ENCODE measurements around the gene TMEM269.

TMEM269 gene, protein sequence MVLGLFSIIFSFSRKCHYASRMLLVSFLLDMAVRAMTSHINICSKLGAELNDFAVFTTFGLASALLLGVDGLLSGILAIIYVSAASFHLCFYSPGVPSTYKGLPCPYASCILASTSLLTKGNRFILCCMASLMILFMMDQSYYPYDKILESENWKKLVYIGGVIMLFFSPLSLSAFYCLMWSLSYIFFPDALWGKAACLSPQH

GRCh38 chr1:42784946-42785693, at the start of gene TMEM269:
Gene TMEM269, plus strand, starts transcription at chr1:42784991. Its CDS starts 4,903 bp downstream, at chr1:42789894.
- intact Hi-C loops (cut with DNase I), result no loop called here
- DNase-seq, result peak in 9 of 10 donors; percentile 32 to 91 (median 42)

- intact Hi-C loops (cut with DNase I), result no loop called here
- no peak for DNase-seq
These were observed 49.7 kb upstream of the TMEM269 start for GRCh38 chr1:42735056-42735455.

GRCh38 chr1:42735477-42736105, 49.2 kb upstream of the TMEM269 start:
- peak in 1 of 10 donors; percentile 70 for DNase-seq
- intact Hi-C loops (cut with DNase I), result no loop called here

DNA sequence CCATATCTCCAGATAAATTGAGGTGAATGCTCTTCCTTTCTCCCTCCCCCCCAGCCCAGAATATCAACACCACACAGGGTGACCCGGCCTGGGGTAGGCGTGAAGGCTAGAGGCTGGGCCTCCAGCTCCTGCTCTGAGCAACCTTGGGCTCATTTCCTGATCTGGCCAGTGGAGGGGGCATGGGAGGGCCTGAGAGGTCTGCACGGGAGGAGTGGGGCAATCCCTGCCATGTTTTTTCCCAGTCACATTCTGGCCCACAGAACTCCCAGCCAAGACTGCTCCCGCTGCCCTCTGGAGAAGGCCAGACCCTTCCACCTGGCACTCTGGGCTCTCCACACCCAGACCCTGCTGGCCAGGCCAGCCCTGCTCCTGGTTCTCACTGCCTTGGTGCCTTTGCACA, 48.6 kb upstream of the TMEM269 start:
- intact Hi-C loops (cut with DNase I), result no loop called here
- DNase-seq, result no peak

GRCh38 chr1:42736571-42737200, 48.1 kb upstream of the TMEM269 start:
- intact Hi-C loops (cut with DNase I), result no loop called here
- DNase-seq, result peak in 1 of 10 donors; percentile 66

DNA sequence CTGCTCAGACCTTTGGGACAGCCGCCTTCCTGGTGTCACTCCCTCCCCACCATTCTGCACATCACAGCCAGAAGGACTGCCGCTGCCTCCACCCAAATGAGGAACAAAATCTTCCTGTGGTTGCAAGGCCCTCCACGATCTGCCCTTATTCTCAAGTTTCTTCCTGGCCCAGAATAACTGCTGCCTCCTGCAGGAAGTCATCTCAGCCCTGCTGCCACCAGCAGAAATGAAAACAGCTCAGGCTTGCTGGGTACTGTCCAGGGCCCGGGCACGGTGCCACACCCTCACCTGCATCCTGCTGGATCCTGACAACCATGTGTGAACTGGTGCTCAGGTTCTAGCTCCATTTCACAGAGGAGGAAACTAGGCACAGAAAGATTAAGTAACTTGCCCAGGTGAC, 47.5 kb upstream of the TMEM269 start:
- peak in 1 of 10 donors; percentile 65 for DNase-seq

GRCh38 chr1:42737986-42738677, 46.7 kb upstream of the TMEM269 start:
- peak in 1 of 10 donors; percentile 79 for DNase-seq
- intact Hi-C loops (cut with DNase I), result no loop called here

More for the DNA sequence above, 47.5 kb upstream of the TMEM269 start:
- intact Hi-C loops (cut with DNase I), result no loop called here

DNA sequence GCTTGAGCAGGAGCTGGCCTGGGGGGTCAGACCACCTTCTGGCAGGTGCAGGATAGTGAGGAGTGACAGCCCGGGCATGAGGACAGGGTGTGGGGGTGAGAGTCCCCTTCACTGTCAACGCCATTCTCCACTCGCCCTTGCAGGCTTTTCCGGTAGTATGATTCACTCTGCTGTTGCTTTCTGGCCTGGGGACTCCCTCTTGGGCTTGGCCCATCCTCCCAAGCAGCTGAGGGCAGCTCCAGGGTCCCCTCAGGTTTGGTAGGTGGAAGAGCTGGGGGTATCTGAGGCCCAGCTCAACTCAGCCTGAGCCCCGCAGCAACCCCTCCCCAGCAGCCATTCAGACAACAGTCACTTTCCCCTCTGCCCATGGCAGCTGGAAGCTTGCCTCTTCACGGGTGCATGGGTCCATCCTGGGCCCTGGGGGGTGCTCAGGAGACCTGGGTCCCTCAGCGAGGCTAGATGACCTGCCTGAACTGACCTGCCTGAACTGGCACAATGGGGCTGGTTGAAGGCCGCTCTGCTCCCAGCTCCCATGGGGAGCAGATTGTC, 46.0 kb upstream of the TMEM269 start:
- DNase-seq, result no peak
- intact Hi-C loops (cut with DNase I), result no loop called here

GRCh38 chr1:42739753-42740700, 44.8 kb upstream of the TMEM269 start, which contains the start of gene CLDN19:
Gene CLDN19, minus strand, starts transcription at chr1:42740236. Its CDS starts 173 bp downstream, at chr1:42740063.
- DNase-seq, result no peak
- intact Hi-C loops (cut with DNase I), result loop anchor here (10.0 kb wide), 2 partner anchors 55 to 395 kb away; partner anchors contain the start of gene YBX1

- peak in 1 of 10 donors; percentile 85 for DNase-seq
- intact Hi-C loops (cut with DNase I), result loop anchor here (10.0 kb wide), 2 partner anchors 56 to 396 kb away; partner anchors contain the start of gene YBX1
These were observed 43.8 kb upstream of the TMEM269 start for GRCh38 chr1:42740851-42741580.

DNA sequence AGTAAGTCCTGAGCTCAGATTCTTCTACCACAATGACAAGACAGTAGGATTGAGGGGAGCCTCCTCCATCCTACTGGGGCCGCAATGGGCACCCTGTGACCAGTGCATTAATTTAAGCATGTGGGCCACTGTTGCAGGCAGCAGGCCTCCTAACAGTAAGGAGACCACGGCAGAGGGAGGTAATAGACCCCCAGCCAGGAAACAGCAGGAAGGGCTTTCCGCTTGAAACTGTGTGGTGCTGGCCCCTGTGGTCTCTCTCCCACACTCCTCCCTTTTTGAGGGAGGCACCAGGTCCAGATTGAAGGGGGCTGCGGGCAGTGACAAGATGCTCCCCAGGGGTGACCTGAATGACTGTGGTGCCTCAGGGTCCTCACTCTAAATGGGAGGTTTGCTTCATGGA, 43.1 kb upstream of the TMEM269 start:
- no peak for DNase-seq
- intact Hi-C loops (cut with DNase I), result loop anchor here (10.0 kb wide), 2 partner anchors 57 to 397 kb away; partner anchors contain the start of gene YBX1

DNA sequence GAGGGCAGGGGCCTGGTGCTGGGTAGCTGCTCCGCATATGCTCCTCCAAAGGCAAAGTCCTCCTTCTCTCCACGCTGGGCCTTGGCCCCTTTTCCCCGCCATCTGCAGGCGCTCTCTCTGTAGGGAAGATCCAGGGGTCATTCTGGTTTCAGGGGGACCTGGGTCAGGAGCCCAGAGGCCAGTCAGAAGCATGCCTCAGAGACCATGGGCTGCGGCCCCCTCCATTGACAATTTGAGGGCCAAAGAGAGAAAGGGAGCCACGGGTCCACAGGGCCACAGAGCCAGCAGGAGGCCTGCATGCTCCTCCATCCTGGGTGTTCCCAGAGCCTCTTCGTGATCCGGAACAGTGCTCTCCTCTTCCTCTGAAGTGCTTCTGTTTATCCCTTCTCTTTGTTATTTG, 42.6 kb upstream of the TMEM269 start:
- intact Hi-C loops (cut with DNase I), result loop anchor here (10.0 kb wide), 2 partner anchors 57 to 397 kb away; partner anchors contain the start of gene YBX1

GRCh38 chr1:42742617-42743316, 42.0 kb upstream of the TMEM269 start:
- intact Hi-C loops (cut with DNase I), result loop anchor here (10.0 kb wide), 2 partner anchors 58 to 398 kb away; partner anchors contain the start of gene YBX1
- peak in 1 of 10 donors; percentile 71 for DNase-seq

More for the DNA sequence above, 42.6 kb upstream of the TMEM269 start:
- peak in 1 of 10 donors; percentile 65 for DNase-seq

- intact Hi-C loops (cut with DNase I), result loop anchor here (10.0 kb wide), 2 partner anchors 59 to 399 kb away; partner anchors contain the start of gene YBX1
- DNase-seq, result peak in 2 of 10 donors; percentile 36 to 81
These were observed 41.3 kb upstream of the TMEM269 start for GRCh38 chr1:42743317-42744147.

DNA sequence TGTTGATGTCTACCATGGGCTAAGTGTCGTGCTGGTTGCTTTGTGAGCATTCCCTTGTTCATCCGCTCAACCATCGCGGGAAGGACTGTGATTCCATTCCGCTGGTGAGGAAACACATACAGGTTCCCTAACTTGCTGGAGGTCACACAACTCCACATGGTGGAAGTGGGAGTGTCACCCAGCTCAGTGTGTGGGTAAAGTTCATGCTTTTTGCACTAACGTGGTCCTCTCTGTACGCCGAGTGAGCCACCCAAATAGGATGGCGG, 40.7 kb upstream of the TMEM269 start:
- no peak for DNase-seq
- intact Hi-C loops (cut with DNase I), result loop anchor here (10.0 kb wide), 2 partner anchors 59 to 399 kb away; partner anchors contain the start of gene YBX1

DNA sequence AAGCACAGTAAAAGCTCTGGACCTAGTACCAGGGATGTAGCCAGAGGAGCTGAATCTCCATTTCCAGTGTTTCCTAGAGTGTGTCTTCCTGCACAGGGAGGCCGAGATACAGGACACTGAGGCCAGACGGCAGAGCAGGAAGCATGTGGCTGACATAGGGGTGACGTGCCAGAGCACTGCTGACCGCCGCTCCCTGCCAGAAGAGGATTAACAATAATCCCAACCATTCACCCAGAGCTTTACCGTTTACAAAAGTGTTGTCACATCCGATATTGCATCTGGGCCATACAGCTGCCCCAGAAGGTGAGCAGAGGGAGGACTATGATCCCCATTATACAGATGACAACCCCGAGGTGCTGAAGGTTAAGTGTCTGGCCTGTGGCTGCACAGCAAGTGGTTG, 38.9 kb upstream of the TMEM269 start:
- DNase-seq, result no peak
- intact Hi-C loops (cut with DNase I), result loop anchor here (5.0 to 10.0 kb wide), 4 partner anchors 61 to 599 kb away; partner anchors contain the start of gene YBX1

All from posterior cingulate gyrus (tissue), 11 donors.